Measurements from ENCODE around the gene KEAP1. TPM values are rescaled to one million over a fixed set of nuclear protein-coding genes. Genes with fewer than 3 reads are reported as not detected.

KEAP1 gene
- total RNA-seq, 1 donor from 2014 or later: 69.5 TPM

DNA sequence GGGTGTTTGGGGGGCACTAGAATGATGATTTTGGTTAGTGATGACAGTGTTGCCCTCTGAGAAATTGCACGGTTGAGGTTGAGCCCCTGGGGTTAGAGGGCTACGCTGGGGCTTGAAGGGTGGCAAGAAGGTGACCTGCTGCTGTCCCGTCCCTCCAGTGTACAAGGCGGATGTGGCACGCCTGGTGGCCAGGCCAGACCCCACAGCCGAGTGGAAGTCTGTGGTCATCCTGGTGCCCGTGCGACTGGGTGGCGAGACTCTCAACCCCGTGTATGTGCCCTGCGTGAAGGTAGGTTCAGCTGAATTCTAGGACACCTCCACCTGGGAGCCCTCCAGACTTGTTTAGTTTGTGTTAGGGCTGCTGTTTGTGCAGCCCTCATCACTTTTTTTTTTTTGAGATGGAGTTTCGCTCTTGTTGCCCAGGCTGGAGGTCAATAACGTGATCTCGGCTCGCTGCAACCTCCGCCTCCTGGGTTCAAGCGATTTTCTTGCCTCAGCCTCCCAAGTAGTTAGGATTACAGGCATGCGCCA is 45.7 kb upstream of the KEAP1 start:
- no peak overlapping the region for H3K4me3 Mint-ChIP-seq
- TF ChIP-seq, protein P1, sequence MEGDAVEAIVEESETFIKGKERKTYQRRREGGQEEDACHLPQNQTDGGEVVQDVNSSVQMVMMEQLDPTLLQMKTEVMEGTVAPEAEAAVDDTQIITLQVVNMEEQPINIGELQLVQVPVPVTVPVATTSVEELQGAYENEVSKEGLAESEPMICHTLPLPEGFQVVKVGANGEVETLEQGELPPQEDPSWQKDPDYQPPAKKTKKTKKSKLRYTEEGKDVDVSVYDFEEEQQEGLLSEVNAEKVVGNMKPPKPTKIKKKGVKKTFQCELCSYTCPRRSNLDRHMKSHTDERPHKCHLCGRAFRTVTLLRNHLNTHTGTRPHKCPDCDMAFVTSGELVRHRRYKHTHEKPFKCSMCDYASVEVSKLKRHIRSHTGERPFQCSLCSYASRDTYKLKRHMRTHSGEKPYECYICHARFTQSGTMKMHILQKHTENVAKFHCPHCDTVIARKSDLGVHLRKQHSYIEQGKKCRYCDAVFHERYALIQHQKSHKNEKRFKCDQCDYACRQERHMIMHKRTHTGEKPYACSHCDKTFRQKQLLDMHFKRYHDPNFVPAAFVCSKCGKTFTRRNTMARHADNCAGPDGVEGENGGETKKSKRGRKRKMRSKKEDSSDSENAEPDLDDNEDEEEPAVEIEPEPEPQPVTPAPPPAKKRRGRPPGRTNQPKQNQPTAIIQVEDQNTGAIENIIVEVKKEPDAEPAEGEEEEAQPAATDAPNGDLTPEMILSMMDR (IDR thresholded peaks at IDR 0.05; ENCODE audit: unreplicated experiment): no peak
- H3K4me1 Mint-ChIP-seq: peaks cover 3% of the 10 kb centered on the region
- H3K27me3 Mint-ChIP-seq (ENCODE audit: low read depth): no peaks in the 10 kb centered on the region
- no peak for DNase-seq (ENCODE audit: low spot score in 2 of 2, unreplicated experiment in 2 of 2)
- peaks cover 28% of the 10 kb centered on the region for H3K36me3 Mint-ChIP-seq
- no peak overlapping the region for H3K27ac Mint-ChIP-seq
- H3K9me3 Mint-ChIP-seq: no peaks in the 10 kb centered on the region

DNA sequence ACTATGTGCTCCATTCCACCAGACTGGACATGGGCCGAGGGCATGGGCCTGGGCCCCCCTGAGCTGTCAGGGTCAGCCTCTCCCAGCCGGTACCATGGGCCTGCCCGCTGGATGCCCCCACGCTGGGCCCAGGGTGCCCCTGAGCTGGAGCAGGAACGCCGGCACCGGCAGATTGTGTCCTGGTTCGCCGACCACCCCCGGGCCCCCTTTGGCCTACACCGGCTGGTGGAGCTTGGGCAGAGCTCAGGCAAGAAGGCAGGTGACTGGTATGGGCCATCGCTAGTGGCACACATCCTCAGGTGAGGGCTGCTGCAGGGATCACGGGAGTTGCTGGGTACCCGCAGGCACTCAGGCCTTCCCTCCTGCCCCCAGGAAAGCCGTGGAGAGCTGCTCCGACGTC is 43.7 kb upstream of the KEAP1 start:
- Mint-ChIP-seq H3K27me3 (ENCODE audit: low read depth) (no peaks in the 10 kb centered on the region), H3K4me3 (no peak overlapping the region), H3K27ac (no peak overlapping the region), H3K36me3 (peaks cover 16% of the 10 kb centered on the region), H3K9me3 (no peaks in the 10 kb centered on the region), H3K4me1 (peaks cover 3% of the 10 kb centered on the region)
- TF ChIP-seq, protein P1 (IDR thresholded peaks at IDR 0.05; ENCODE audit: unreplicated experiment): no peak
- DNase-seq (ENCODE audit: low spot score in 2 of 2, unreplicated experiment in 2 of 2): no peak

DNA sequence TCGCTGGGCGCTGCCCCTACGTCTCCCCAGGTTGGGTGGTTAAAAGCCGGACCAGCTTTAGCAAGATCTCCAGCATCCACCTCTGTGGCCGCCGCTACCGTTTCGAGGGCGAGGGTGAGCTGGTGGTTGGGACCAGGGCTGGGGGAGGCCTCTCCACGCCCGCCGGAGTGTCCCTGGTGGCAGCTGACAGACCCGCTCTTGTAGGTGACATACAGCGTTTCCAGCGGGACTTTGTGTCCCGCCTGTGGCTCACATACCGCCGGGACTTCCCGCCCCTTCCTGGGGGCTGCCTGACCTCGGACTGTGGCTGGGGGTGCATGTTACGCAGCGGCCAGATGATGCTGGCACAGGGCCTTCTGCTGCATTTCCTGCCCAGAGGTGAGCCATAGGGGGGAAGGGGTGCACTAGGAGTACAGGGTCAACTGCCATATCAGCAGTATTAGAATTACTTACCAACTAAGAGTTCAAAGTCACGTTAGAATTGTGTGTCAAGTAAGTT is 41.6 kb upstream of the KEAP1 start:
- DNase-seq (ENCODE audit: low spot score in 2 of 2, unreplicated experiment in 2 of 2): no peak
- Mint-ChIP-seq H3K27me3 (ENCODE audit: low read depth) (peaks cover 17% of the 10 kb centered on the region), H3K9me3 (no peaks in the 10 kb centered on the region), H3K36me3 (peaks cover 4% of the 10 kb centered on the region), H3K4me1 (peaks cover 3% of the 10 kb centered on the region), H3K27ac (no peak overlapping the region), H3K4me3 (peak overlapping the region; percentile 82)
- TF ChIP-seq, protein P1 (IDR thresholded peaks at IDR 0.05; ENCODE audit: unreplicated experiment): no peak

DNA sequence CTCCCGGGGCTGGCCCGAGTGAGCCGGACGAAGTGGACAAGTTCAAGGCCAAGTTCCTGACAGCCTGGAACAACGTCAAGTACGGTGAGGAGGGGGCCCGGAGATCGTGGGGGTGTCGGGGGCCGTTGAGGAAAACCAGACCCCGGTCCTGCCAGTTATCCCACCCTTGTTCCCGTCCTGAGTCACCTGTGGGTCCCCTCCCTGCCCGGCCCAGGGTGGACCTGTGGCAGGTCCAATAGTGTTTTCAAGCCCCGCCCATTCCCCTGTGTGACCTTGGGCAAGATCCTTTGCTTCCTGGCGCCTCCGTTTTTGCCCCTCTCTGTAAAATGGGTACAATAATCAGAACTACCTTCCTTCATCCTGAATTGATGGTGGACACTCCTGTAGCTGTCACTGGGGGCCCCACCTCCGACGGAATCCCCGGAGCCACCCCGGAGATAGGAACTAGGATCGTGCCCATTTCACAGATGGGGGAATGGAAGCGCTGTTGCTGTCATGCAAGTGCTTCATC is 41.1 kb upstream of the KEAP1 start:
- Mint-ChIP-seq H3K27me3 (ENCODE audit: low read depth) (peaks cover 20% of the 10 kb centered on the region), H3K36me3 (peaks cover 4% of the 10 kb centered on the region), H3K27ac (no peak overlapping the region), H3K4me3 (peak overlapping the region; percentile 82), H3K9me3 (no peaks in the 10 kb centered on the region), H3K4me1 (peaks cover 3% of the 10 kb centered on the region)
- DNase-seq (ENCODE audit: low spot score in 2 of 2, unreplicated experiment in 2 of 2): no peak
- TF ChIP-seq, protein P1 (IDR thresholded peaks at IDR 0.05; ENCODE audit: unreplicated experiment): no peak

DNA sequence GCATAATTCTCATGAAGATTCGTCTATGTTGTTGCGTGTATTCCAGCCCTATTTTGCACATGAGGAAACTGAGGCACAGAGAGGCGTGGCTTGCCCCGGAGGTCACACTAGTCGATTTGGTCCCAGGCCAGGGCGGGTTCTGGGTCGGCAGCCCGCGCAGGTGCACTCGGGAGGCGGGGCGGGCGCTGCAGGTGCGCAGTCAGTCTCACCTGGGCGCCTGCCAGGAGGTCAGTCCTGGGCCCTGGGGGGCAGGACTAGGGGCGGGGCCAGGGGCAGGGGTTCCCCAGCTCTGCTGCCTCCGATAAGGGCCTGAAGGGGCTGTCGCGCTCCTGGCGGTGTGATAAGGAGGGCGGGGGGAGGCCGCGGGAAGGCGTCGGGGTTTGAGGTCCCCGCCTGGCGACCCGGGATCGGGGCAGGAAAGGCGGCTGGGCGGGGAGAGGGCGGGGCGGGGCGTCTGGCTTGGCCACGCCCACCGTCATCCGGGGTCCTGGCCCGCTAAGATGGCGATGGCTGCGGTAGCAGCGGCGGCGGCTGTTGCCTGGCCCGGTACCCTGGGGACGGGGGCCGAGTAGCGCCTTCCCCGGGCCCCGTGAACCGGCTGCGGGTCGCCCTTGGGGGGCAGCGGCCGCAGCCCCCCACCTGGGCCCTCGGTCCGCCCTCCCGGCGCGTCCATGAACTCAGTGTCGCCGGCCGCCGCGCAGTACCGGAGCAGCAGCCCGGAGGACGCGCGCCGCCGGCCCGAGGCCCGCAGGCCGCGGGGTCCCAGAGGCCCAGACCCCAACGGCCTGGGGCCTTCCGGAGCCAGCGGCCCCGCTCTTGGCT is 40.5 kb upstream of the KEAP1 start, which contains the start of gene ATG4D:
ATG4D (plus strand) TSS at position 485 of the 822 bp plus-strand sequence; CDS start at position 672, 187 bp downstream.
- H3K4me1 Mint-ChIP-seq: peaks cover 3% of the 10 kb centered on the region
- H3K27me3 Mint-ChIP-seq (ENCODE audit: low read depth): peaks cover 27% of the 10 kb centered on the region
- peak; percentile 81 to 82 for DNase-seq (ENCODE audit: low spot score in 2 of 2, unreplicated experiment in 2 of 2)
- TF ChIP-seq, protein P1 (IDR thresholded peaks at IDR 0.05; ENCODE audit: unreplicated experiment): no peak
- no peaks in the 10 kb centered on the region for H3K9me3 Mint-ChIP-seq
- peaks cover 4% of the 10 kb centered on the region for H3K36me3 Mint-ChIP-seq
- H3K27ac Mint-ChIP-seq: peak within 1 kb of the TSS; percentile 37
- H3K4me3 Mint-ChIP-seq: peak within 1 kb of the TSS; percentile 82

Measured in mesothelial cell of epicardium (in vitro differentiated cells).